ENCODE results near the gene PCDHA8.
"Not testable (repeated sequence)": the region's sequence is repeated elsewhere in the genome, so short reads cannot be mapped to it uniquely, and the experiment has no call there.

The PCDHA8 gene

DNA sequence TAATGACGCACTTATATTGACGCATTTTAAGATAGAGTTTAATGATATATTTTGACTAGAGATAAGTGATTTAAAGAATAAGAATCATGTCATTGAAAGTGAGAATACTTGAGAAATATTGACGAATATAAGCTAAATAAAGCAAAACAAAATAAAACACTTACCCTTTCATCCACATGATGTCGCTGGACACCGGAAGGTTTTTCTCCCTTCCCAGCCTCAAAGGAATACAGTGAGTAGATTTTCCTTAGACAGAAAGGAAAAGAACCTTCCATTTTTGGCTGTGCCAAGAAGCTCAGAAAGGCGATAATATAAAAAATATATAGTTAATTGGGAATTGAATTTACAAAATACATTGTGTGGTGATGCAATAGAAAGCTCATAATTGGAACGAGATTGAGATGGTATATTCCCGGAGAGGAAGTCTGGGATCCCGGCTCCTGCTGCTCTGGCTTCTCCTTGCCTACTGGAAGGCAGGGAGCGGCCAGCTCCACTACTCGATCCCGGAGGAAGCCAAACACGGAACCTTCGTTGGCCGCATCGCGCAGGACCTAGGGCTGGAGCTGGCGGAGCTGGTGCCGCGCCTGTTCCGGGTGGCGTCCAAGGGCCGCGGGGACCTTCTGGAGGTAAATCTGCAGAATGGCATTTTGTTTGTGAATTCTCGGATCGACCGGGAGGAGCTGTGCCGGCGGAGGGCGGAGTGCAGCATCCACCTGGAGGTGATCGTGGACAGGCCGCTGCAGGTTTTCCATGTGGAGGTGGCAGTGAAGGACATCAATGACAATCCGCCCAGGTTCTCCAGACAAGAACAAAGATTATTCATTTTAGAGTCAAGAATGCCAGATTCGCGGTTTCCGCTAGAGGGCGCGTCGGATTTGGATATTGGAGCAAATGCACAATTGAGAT lies 19.4 kb upstream of the PCDHA8 start, which contains the start of gene PCDHA5:
PCDHA5 (plus strand) TSS at position 239 of the 906 bp plus-strand sequence.
- DNase-seq (ENCODE audit: low spot score): no peak
- in situ Hi-C loops (cut with MboI; ENCODE audit: low sequenced_read_pairs, unreplicated experiment): no loop called here
- TF ChIP-seq, protein P1, sequence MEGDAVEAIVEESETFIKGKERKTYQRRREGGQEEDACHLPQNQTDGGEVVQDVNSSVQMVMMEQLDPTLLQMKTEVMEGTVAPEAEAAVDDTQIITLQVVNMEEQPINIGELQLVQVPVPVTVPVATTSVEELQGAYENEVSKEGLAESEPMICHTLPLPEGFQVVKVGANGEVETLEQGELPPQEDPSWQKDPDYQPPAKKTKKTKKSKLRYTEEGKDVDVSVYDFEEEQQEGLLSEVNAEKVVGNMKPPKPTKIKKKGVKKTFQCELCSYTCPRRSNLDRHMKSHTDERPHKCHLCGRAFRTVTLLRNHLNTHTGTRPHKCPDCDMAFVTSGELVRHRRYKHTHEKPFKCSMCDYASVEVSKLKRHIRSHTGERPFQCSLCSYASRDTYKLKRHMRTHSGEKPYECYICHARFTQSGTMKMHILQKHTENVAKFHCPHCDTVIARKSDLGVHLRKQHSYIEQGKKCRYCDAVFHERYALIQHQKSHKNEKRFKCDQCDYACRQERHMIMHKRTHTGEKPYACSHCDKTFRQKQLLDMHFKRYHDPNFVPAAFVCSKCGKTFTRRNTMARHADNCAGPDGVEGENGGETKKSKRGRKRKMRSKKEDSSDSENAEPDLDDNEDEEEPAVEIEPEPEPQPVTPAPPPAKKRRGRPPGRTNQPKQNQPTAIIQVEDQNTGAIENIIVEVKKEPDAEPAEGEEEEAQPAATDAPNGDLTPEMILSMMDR (IDR thresholded peaks at IDR 0.05; ENCODE audit: borderline replicate concordance, control extremely low read depth, extremely low read depth, insufficient read depth, missing control alignments): no peak

GRCh38 chr5:140822281-140822629 lies 18.7 kb upstream of the PCDHA8 start:
- TF ChIP-seq, protein P1 (IDR thresholded peaks at IDR 0.05; ENCODE audit: borderline replicate concordance, control extremely low read depth, extremely low read depth, insufficient read depth, missing control alignments): no peak
- in situ Hi-C loops (cut with MboI; ENCODE audit: low sequenced_read_pairs, unreplicated experiment): no loop called here
- DNase-seq (ENCODE audit: low spot score): no peak

GRCh38 chr5:140822969-140823368 lies 18.0 kb upstream of the PCDHA8 start:
- in situ Hi-C loops (cut with MboI; ENCODE audit: low sequenced_read_pairs, unreplicated experiment); DNase-seq (ENCODE audit: low spot score): not testable (repeated sequence)

GRCh38 chr5:140823475-140823874 lies 17.5 kb upstream of the PCDHA8 start:
- TF ChIP-seq, protein P1 (IDR thresholded peaks at IDR 0.05; ENCODE audit: borderline replicate concordance, control extremely low read depth, extremely low read depth, insufficient read depth, missing control alignments): no peak
- no peak for DNase-seq (ENCODE audit: low spot score)
- in situ Hi-C loops (cut with MboI; ENCODE audit: low sequenced_read_pairs, unreplicated experiment): no loop called here

DNA sequence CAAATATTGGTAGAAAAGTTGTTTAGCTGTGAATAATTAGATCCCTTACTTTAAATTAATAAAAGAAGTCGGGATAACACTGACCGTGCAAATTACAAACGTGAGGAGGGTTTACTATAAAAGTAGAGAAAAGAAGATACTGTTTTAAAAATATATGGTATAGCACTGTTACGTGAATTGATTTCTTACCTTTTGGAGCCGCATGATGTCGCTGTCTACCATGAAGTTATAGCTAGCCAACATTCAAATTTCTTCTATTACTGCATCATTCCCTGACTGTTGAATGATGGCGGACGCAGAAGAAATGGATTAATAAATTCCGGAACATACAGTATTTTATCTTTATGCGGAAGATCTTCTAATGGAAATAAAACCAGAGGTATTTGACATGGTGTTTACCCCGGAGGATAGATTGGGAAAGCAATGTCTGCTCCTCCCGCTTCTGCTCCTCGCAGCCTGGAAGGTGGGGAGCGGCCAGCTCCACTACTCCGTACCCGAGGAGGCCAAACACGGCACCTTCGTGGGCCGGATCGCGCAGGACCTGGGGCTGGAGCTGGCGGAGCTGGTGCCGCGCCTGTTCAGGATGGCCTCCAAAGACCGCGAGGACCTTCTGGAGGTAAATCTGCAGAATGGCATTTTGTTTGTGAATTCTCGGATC lies 13.2 kb upstream of the PCDHA8 start, which contains the start of gene PCDHA6:
PCDHA6 (plus strand) TSS at position 257 of the 658 bp plus-strand sequence; CDS start at position 389, 132 bp downstream.
- TF ChIP-seq, protein P1 (IDR thresholded peaks at IDR 0.05; ENCODE audit: borderline replicate concordance, control extremely low read depth, extremely low read depth, insufficient read depth, missing control alignments): no peak
- in situ Hi-C loops (cut with MboI; ENCODE audit: low sequenced_read_pairs, unreplicated experiment): no loop called here
- DNase-seq (ENCODE audit: low spot score): no peak

DNA sequence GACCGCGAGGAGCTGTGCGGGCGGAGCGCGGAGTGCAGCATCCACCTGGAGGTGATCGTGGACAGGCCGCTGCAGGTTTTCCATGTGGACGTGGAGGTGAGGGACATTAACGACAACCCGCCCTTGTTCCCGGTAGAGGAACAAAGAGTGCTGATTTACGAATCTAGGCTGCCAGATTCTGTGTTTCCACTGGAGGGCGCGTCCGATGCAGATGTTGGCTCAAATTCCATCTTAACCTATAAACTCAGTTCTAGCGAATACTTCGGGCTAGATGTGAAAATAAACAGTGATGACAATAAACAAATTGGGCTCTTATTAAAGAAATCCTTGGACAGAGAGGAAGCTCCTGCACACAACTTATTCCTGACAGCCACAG lies 12.6 kb upstream of the PCDHA8 start:
- TF ChIP-seq, protein P1 (IDR thresholded peaks at IDR 0.05; ENCODE audit: borderline replicate concordance, control extremely low read depth, extremely low read depth, insufficient read depth, missing control alignments): no peak
- in situ Hi-C loops (cut with MboI; ENCODE audit: low sequenced_read_pairs, unreplicated experiment): no loop called here

DNA sequence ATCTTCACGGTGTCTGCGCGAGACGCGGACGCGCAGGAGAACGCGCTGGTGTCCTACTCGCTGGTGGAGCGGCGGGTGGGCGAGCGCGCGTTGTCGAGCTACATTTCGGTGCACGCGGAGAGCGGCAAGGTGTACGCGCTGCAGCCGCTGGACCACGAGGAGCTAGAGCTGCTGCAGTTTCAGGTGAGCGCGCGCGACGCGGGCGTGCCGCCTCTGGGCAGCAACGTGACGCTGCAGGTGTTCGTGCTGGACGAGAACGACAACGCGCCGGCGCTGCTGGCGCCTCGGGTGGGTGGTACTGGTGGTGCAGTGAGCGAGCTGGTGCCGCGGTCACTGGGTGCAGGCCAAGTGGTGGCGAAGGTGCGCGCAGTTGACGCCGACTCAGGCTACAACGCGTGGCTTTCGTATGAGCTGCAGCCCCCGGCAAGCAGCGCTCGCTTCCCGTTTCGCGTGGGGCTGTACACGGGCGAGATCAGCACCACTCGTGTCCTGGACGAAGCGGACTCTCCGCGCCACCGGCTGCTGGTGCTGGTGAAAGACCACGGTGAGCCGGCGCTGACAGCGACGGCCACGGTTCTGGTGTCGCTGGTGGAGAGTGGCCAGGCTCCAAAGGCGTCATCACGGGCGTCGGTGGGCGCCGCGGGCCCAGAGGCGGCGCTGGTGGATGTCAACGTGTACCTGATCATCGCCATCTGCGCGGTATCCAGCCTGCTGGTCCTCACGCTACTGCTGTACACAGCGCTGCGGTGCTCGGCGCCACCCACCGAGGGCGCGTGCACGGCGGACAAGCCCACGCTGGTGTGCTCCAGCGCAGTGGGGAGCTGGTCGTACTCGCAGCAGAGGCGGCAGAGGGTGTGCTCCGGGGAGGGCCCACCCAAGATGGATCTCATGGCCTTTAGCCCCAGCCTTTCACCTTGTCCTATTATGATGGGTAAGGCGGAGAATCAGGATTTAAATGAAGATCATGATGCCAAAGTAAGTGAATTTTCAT lies 11.2 kb upstream of the PCDHA8 start:
- not testable (repeated sequence) for DNase-seq (ENCODE audit: low spot score)

More for the DNA sequence above, 12.6 kb upstream of the PCDHA8 start:
- DNase-seq (ENCODE audit: low spot score): no peak

More for the DNA sequence above, 11.2 kb upstream of the PCDHA8 start:
- in situ Hi-C loops (cut with MboI; ENCODE audit: low sequenced_read_pairs, unreplicated experiment): not testable (repeated sequence)

Data from GM13976 (cell line).